Right lobe of liver (tissue), 4 donors: ENCODE data around the gene C1orf198.

Source experiments
- POLR2A ChIP-seq: fragments of 450-650 bp; IDR thresholded peaks from one replicate; pipeline ENCODE4 v1.6.1; 2017; ENCODE audit warnings: antibody characterized with exemption, mild to moderate bottlenecking
- TF ChIP-seq, protein P1 (sequence below), 4 donors: fragments of 200-600 bp in 3 of 4; fragments of 450-650 bp in 1 of 4; IDR thresholded peaks; one replicate each; pipeline versions ENCODE4 v1.5.1 to v1.8.0; 2016 to 2022; ENCODE audit warnings: antibody characterized with exemption in 4 of 4, mild to moderate bottlenecking in 2 of 4
- donor health status: DM: no; HTN: no; CAD: no.
- donor health status: DM: no; HTN: no; CAD: no.
- donor health status: DM: no; HTN: yes; CAD: no.

DNA sequence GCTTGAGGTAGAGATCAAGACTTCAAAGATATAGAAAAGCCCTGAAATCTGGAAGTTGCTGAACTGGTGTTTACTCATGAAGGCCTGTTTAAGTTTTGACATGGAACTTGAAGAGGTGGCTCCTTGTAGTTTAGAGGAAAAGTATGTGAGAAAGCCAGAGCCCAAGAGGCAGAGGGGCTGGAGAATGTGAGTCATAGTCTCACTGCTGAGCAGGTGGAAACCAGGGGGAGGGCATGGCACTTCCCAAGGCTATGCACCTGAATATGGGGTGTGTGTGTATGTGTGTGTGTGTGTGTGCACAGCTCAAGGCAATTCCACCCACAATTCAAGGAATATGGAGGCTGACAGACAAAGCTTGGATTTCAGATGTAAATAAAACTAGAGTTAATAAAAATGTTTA is 46.8 kb upstream of the C1orf198 start:
- TF ChIP-seq, protein P1, sequence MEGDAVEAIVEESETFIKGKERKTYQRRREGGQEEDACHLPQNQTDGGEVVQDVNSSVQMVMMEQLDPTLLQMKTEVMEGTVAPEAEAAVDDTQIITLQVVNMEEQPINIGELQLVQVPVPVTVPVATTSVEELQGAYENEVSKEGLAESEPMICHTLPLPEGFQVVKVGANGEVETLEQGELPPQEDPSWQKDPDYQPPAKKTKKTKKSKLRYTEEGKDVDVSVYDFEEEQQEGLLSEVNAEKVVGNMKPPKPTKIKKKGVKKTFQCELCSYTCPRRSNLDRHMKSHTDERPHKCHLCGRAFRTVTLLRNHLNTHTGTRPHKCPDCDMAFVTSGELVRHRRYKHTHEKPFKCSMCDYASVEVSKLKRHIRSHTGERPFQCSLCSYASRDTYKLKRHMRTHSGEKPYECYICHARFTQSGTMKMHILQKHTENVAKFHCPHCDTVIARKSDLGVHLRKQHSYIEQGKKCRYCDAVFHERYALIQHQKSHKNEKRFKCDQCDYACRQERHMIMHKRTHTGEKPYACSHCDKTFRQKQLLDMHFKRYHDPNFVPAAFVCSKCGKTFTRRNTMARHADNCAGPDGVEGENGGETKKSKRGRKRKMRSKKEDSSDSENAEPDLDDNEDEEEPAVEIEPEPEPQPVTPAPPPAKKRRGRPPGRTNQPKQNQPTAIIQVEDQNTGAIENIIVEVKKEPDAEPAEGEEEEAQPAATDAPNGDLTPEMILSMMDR (IDR thresholded peaks at IDR 0.05), result no peak
- no peak for TF ChIP-seq POLR2A
